Endothelial cell of umbilical vein (primary cell): ENCODE measurements around the gene UAP1L1. TPM values are rescaled to one million over a fixed set of nuclear protein-coding genes. Genes with fewer than 3 reads are reported as not detected.

Source experiments
- BruUV-seq: library from RNA; stranded (reverse); fragments of 400-500 nt; replicated peaks from 2 replicates; lab custom pipeline; 2021; lab: Mats Ljungman, UMichigan
- CTCF ChIA-PET: fragments of 300-600, 350-600 bp; sonication (Branson Sonifier 250); formaldehyde crosslinking; loops from one replicate; lab custom pipeline; 2021; ENCODE audit warnings: antibody characterized with exemption, inconsistent platforms; lab: Charles Lee
- POLR2A ChIA-PET: fragments of 300-600, 350-600 bp; sonication (Branson Sonifier 250); formaldehyde crosslinking; loops from one replicate; lab custom pipeline; 2021; ENCODE audit warnings: antibody characterized with exemption, inconsistent platforms; lab: Charles Lee
- DNase-seq: peaks from one replicate; pipeline ENCODE4 v3.0.0-alpha.2; 2011; ENCODE audit warnings: low read depth, low spot score
- FAIRE-seq: peaks from 2 replicates; lab custom pipeline; 2011; peaks lifted over from hg19 to GRCh38; lab: Jason Lieb, UNC
- H2AFZ ChIP-seq: 2 replicates; pipeline ENCODE4 v1.6.0; 2012; ENCODE audit warnings: low read depth, low read length, control low read depth, inconsistent platforms
- H3K27ac ChIP-seq: 2 replicates; pipeline ENCODE4 v1.5.1; 2011; ENCODE audit warnings: low read depth, mild to moderate bottlenecking, control low read depth, low read length, moderate library complexity; ENCODE audit not compliant: insufficient read depth
- H3K27me3 ChIP-seq, 2 experiments: 2 replicates each; pipeline versions ENCODE4 v1.6.0 to v1.6.1; 2011; ENCODE audit warnings: low read length in 2 of 2, mixed read lengths in 1 of 2; ENCODE audit not compliant: control insufficient read depth in 2 of 2, insufficient read depth in 2 of 2
- H3K36me3 ChIP-seq, 2 experiments: 2 replicates in 1 of 2; 3 replicates in 1 of 2; pipeline ENCODE4 v1.5.1; 2011; ENCODE audit warnings: low read length in 2 of 2, mild to moderate bottlenecking in 1 of 2, moderate library complexity in 1 of 2; ENCODE audit not compliant: control insufficient read depth in 2 of 2, insufficient read depth in 2 of 2; ENCODE audit errors: extremely low read depth in 1 of 2
- H3K4me1 ChIP-seq: 3 replicates; pipeline ENCODE4 v1.5.1; 2011; ENCODE audit warnings: mild to moderate bottlenecking, low read length; ENCODE audit not compliant: control insufficient read depth, insufficient read depth; ENCODE audit errors: extremely low read depth
- H3K4me2 ChIP-seq: 2 replicates; pipeline ENCODE4 v1.6.1; 2011; ENCODE audit warnings: low read length, control low read depth, mixed read lengths; ENCODE audit not compliant: insufficient read depth
- H3K4me3 ChIP-seq, 3 experiments: fragments of 200-600 bp in 1 of 3; sonication (generic), shearing (Covaris generic) in 1 of 3; replicated peaks in 1 of 3; 2 replicates each; pipeline ENCODE4 v1.5.1; 2011 to 2016; ENCODE audit warnings: control low read depth in 3 of 3, low read length in 3 of 3, mild to moderate bottlenecking in 2 of 3, inconsistent platforms in 1 of 3, low read depth in 1 of 3, moderate library complexity in 1 of 3; ENCODE audit not compliant: insufficient read depth in 1 of 3
- H3K79me2 ChIP-seq: 2 replicates; pipeline ENCODE4 v1.6.0; 2012; ENCODE audit warnings: low read length, inconsistent platforms; ENCODE audit not compliant: control insufficient read depth, insufficient read depth
- H3K9ac ChIP-seq: replicated peaks from 2 replicates; pipeline ENCODE3; 2011; ENCODE audit warnings: low read length, control low read depth; ENCODE audit not compliant: insufficient read depth; ENCODE audit errors: extremely low read depth
- H3K9me1 ChIP-seq: replicated peaks from 3 replicates; pipeline ENCODE4 v1.6.0; 2011; ENCODE audit warnings: mild to moderate bottlenecking, low read length; ENCODE audit not compliant: control insufficient read depth, insufficient read depth; ENCODE audit errors: extremely low read depth
- H3K9me3 ChIP-seq: replicated peaks from 2 replicates; pipeline ENCODE4 v1.5.1; 2012; ENCODE audit warnings: low read length, inconsistent platforms; ENCODE audit not compliant: control insufficient read depth, insufficient read depth
- H4K20me1 ChIP-seq: replicated peaks from 2 replicates; pipeline ENCODE3; 2011; ENCODE audit warnings: mild to moderate bottlenecking, low read length; ENCODE audit not compliant: control insufficient read depth, insufficient read depth; ENCODE audit errors: extremely low read depth
- EZH2 ChIP-seq: IDR thresholded peaks from 2 replicates; pipeline ENCODE4 v1.6.1; 2012; ENCODE audit warnings: borderline replicate concordance, low read depth, mild to moderate bottlenecking, moderate library complexity, low read length, inconsistent platforms; ENCODE audit not compliant: severe bottlenecking
- GATA2 ChIP-seq: IDR thresholded peaks from 2 replicates; pipeline ENCODE4 v1.7.0; 2011; ENCODE audit warnings: low read depth, mild to moderate bottlenecking, moderate library complexity, mixed read lengths, low read length; ENCODE audit not compliant: insufficient read length, insufficient read depth
- MYC ChIP-seq: IDR thresholded peaks from one replicate; pipeline ENCODE4 v1.6.1; 2011; ENCODE audit warnings: mild to moderate bottlenecking, low read depth, low read length
- POLR2A ChIP-seq: IDR thresholded peaks from 2 replicates; pipeline ENCODE4 v1.6.1; 2012; ENCODE audit warnings: low read depth, mild to moderate bottlenecking, control low read depth, low read length
- POLR2AphosphoS5 ChIP-seq: IDR thresholded peaks from 2 replicates; pipeline ENCODE4 v1.6.1; 2012; ENCODE audit warnings: low read depth, mild to moderate bottlenecking, control low read depth, low read length, moderate library complexity; ENCODE audit not compliant: insufficient read depth
- dilution Hi-C: fragments of 300-500 bp; cut with MboI; formaldehyde crosslinking; loops from one replicate; pipeline ENCODE4 v1.15.0; 2019; ENCODE audit warnings: low sequenced_read_pairs; ENCODE audit not compliant: extremely low pct_ligation_motif_present
- intact Hi-C: fragments of 100-400 bp; cut with micrococcal nuclease; formaldehyde crosslinking; loops from one replicate; pipeline ENCODE4 v1.10.0; 2022
- polyA plus RNA-seq, 4 experiments: library from polyadenylated mRNA; depleted of rRNA in 3 of 4; stranded (reverse) in 3 of 4; unstranded in 1 of 4; fragments of >200 nt; gene quantifications; 2 replicates each; pipeline versions ENCODE4 v1.2.1 to v1.2.3, GENCODE V29; 2011 to 2012; ENCODE audit warnings: missing spikeins in 1 of 4
- total RNA-seq: library from RNA; stranded (reverse); gene quantifications from 2 replicates; pipeline ENCODE4 v1.2.3, GENCODE V29; 2021
- TF ChIP-seq, protein P1 (sequence below), 2 donors: IDR thresholded peaks; 1 replicate in 1 of 2; 2 replicates in 1 of 2; pipeline ENCODE4 v1.5.1; 2011; ENCODE audit warnings: low read length in 2 of 2, mild to moderate bottlenecking in 2 of 2, moderate library complexity in 2 of 2, control low read depth in 1 of 2, inconsistent platforms in 1 of 2, low read depth in 1 of 2; ENCODE audit not compliant: insufficient read depth in 1 of 2; ENCODE audit errors: extremely low read depth in 1 of 2
- TF ChIP-seq, protein P2 (sequence below): IDR thresholded peaks from 2 replicates; pipeline ENCODE4 v1.6.1; 2011; ENCODE audit not compliant: insufficient read depth, insufficient read length

The UAP1L1 gene
- total and polyA plus RNA-seq, 2 donors (not counting 3 experiments of a cell fraction or from before 2014, with no cell fraction given): 26.0 to 41.7 TPM

DNA sequence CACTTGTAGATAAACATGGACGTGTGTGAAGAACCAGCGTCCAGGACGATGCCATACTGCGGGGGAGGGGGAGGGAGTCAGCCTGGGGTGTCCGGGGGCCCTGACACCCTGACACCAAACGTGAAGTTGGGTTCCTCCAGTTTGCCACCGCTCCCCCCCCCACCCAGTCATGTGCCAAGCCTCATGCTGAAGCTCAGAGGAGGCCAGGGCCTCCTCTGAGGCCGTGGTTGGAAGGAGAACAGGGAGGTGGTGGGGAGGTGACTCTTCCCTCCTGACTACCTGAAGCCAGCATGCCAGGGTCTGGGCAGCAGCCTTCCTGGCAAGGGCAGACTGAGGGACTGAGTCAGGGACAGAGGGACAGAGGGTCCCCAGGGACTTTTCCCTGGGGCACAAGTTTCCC, 25.0 kb upstream of the UAP1L1 start:
- dilution Hi-C loops: no loop called here
- Histone ChIP-seq H3K79me2 (no peaks in the 10 kb centered on the region), H4K20me1 (no peaks in the 10 kb centered on the region), H3K27ac (no peak overlapping the region), H3K9me3 (no peaks in the 10 kb centered on the region), H3K4me1 (no peaks in the 10 kb centered on the region), H3K27me3 (peaks cover 8 to 21% of the 10 kb centered on the region in 2 experiments), H3K9me1 (no peaks in the 10 kb centered on the region), H3K4me3 (no peak overlapping the region), H3K4me2 (no peak overlapping the region), H2AFZ (no peak overlapping the region), H3K36me3 (no peaks in the 10 kb centered on the region), H3K9ac (no peak overlapping the region)
- FAIRE-seq: no peak
- POLR2A ChIA-PET: no interaction called here
- CTCF ChIA-PET: interaction anchor here (0.9 to 2.0 kb wide), 5 partner anchors 12 to 23 kb away, joined by 3 to 12 read pairs (median 7); no protein-coding TSS in a partner anchor
- TF ChIP-seq POLR2A: no peak
- no peak for TF ChIP-seq EZH2
- TF ChIP-seq, protein P1, sequence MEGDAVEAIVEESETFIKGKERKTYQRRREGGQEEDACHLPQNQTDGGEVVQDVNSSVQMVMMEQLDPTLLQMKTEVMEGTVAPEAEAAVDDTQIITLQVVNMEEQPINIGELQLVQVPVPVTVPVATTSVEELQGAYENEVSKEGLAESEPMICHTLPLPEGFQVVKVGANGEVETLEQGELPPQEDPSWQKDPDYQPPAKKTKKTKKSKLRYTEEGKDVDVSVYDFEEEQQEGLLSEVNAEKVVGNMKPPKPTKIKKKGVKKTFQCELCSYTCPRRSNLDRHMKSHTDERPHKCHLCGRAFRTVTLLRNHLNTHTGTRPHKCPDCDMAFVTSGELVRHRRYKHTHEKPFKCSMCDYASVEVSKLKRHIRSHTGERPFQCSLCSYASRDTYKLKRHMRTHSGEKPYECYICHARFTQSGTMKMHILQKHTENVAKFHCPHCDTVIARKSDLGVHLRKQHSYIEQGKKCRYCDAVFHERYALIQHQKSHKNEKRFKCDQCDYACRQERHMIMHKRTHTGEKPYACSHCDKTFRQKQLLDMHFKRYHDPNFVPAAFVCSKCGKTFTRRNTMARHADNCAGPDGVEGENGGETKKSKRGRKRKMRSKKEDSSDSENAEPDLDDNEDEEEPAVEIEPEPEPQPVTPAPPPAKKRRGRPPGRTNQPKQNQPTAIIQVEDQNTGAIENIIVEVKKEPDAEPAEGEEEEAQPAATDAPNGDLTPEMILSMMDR (IDR thresholded peaks at IDR 0.05; ENCODE audit: extremely low read depth in 1 of 2, insufficient read depth in 1 of 2, low read depth in 1 of 2, low read length in 2 of 2): no peak
- no peak for TF ChIP-seq GATA2
- TF ChIP-seq MYC: no peak
- TF ChIP-seq, protein P2, sequence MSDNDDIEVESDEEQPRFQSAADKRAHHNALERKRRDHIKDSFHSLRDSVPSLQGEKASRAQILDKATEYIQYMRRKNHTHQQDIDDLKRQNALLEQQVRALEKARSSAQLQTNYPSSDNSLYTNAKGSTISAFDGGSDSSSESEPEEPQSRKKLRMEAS: no peak
- TF ChIP-seq POLR2AphosphoS5: no peak
- DNase-seq: no peak
- intact Hi-C loops: no loop called here
- no TSS peak for BruUV-seq
